ENCODE results near the gene NT5C3A. TPM values are rescaled to one million over a fixed set of nuclear protein-coding genes. Genes with fewer than 3 reads are reported as not detected.

NT5C3A gene
- total and polyA plus RNA-seq, 2 of the 13 experiments (the other 11 are each of a cell fraction or from before 2014, with no cell fraction given): 16.9 to 34.0 TPM

DNA sequence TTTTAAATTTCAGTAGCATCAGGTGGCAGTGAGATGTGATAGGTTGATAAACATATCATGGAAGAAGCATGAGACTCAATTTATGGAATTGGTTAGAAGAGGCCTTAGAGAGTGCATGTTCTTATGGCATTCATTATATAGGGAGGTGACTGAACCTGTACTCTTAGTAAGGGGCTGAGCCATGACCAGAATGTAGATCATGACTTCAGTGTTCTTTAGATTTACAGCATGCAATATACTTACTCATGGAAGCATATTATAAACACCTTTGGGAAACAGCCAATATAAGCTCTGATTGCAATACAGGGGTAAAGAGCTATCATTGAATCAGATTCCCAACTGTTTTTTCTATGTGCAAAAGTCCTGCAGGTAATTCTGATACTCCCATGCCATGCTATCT, 50.2 kb downstream of the NT5C3A start:
- no peak for DNase-seq (ENCODE audit: low spot score)
- intact Hi-C loops (cut with micrococcal nuclease; ENCODE audit: unreplicated experiment) (no loop called here), in situ Hi-C loops (cut with HindIII; ENCODE audit: extremely low pct_ligation_motif_present, low pct_unique_long_range_greater_than_20kb) (no loop called here)
- Histone ChIP-seq H3K36me3 (replicated peaks in 1 of 2; ENCODE audit: control insufficient read depth in 1 of 2, insufficient read depth in 2 of 2, low read length in 2 of 2) (peaks cover 5 to 23% of the 10 kb centered on the region in 2 experiments; a peak in 4 of 5 replicates), H3K79me2 (ENCODE audit: insufficient read depth, low read length) (no peaks in the 10 kb centered on the region), H3K4me2 (ENCODE audit: low read depth, low read length) (no peak overlapping the region), H3K4me3 (replicated peaks in 1 of 3; ENCODE audit: insufficient read depth in 1 of 3, low read depth in 2 of 3, low read length in 3 of 3) (no peak overlapping the region), H3K4me1 (ENCODE audit: insufficient read depth, low read length) (no peaks in the 10 kb centered on the region), H3K27me3 (ENCODE audit: control insufficient read depth in 1 of 2, insufficient read depth in 2 of 2, low read length in 2 of 2) (no peaks in the 10 kb centered on the region), H2AFZ (ENCODE audit: low read length) (no peak overlapping the region), H3K27ac (ENCODE audit: extremely low read length, insufficient read depth, low read length) (no peak overlapping the region), H3K9ac (ENCODE audit: insufficient read depth, low read depth, low read length) (no peak overlapping the region), H4K20me1 (ENCODE audit: insufficient read depth, low read length) (no peaks in the 10 kb centered on the region), H3K9me3 (ENCODE audit: low read length) (no peaks in the 10 kb centered on the region)
- no peak for FAIRE-seq
- ATAC-seq: no peak
- TF ChIP-seq MZF1 (CRISPR knock-in tag; IDR thresholded peaks at IDR 0.05; ENCODE audit: borderline replicate concordance): no peak
- TF ChIP-seq, protein P1, sequence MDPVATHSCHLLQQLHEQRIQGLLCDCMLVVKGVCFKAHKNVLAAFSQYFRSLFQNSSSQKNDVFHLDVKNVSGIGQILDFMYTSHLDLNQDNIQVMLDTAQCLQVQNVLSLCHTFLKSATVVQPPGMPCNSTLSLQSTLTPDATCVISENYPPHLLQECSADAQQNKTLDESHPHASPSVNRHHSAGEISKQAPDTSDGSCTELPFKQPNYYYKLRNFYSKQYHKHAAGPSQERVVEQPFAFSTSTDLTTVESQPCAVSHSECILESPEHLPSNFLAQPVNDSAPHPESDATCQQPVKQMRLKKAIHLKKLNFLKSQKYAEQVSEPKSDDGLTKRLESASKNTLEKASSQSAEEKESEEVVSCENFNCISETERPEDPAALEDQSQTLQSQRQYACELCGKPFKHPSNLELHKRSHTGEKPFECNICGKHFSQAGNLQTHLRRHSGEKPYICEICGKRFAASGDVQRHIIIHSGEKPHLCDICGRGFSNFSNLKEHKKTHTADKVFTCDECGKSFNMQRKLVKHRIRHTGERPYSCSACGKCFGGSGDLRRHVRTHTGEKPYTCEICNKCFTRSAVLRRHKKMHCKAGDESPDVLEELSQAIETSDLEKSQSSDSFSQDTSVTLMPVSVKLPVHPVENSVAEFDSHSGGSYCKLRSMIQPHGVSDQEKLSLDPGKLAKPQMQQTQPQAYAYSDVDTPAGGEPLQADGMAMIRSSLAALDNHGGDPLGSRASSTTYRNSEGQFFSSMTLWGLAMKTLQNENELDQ (CRISPR knock-in tag; IDR thresholded peaks at IDR 0.05; ENCODE audit: borderline replicate concordance): no peak
- TF ChIP-seq, protein P2, sequence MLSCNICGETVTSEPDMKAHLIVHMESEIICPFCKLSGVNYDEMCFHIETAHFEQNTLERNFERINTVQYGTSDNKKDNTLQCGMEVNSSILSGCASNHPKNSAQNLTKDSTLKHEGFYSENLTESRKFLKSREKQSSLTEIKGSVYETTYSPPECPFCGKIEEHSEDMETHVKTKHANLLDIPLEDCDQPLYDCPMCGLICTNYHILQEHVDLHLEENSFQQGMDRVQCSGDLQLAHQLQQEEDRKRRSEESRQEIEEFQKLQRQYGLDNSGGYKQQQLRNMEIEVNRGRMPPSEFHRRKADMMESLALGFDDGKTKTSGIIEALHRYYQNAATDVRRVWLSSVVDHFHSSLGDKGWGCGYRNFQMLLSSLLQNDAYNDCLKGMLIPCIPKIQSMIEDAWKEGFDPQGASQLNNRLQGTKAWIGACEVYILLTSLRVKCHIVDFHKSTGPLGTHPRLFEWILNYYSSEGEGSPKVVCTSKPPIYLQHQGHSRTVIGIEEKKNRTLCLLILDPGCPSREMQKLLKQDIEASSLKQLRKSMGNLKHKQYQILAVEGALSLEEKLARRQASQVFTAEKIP (CRISPR knock-in tag; IDR thresholded peaks at IDR 0.05; ENCODE audit: borderline replicate concordance): no peak
- ChIA-PET POLR2A (no interaction called here), CTCF (ENCODE audit: low intra/inter-chr PET ratio, low total read pairs) (no interaction called here)
- no TSS peak for BruUV-seq (replicated peaks)

DNA sequence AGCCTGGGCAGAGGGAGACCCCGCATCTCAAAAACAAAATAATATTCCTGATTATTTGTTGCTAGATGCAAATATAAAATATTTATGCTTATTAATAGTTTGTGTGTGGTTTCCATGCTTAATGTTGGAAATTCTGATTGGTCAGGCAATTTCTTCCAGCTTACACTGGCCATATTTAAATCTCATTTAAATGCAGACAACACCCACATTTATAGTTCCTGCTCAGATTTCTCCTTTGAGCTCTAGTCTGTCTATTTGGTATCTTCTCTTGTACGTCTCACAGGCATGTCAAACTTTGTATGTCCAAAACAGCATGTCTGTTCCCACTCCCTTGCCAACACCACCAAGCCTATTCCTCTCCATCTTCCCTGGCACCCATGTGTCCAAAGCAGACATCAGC, 52.8 kb downstream of the NT5C3A start:
- no TSS peak for BruUV-seq (replicated peaks)
- H4K20me1 ChIP-seq (ENCODE audit: insufficient read depth, low read length): no peaks in the 10 kb centered on the region
- FAIRE-seq (no peak), DNase-seq (ENCODE audit: low spot score) (no peak), ATAC-seq (no peak)
- no peak overlapping the region for H3K4me2 ChIP-seq (ENCODE audit: low read depth, low read length)
- H3K27ac ChIP-seq (ENCODE audit: extremely low read length, insufficient read depth, low read length): no peak overlapping the region
- in situ Hi-C loops (cut with HindIII; ENCODE audit: extremely low pct_ligation_motif_present, low pct_unique_long_range_greater_than_20kb): no loop called here
- no peak overlapping the region for H3K4me3 ChIP-seq (replicated peaks in 1 of 3; ENCODE audit: insufficient read depth in 1 of 3, low read depth in 2 of 3, low read length in 3 of 3)
- 100% methylated on average over 2 of the region's 2 CpGs for whole genome bisulfite sequencing (ENCODE audit: low lambda C conversion rate)
- H3K79me2 ChIP-seq (ENCODE audit: insufficient read depth, low read length): no peaks in the 10 kb centered on the region
- CTCF ChIA-PET (ENCODE audit: low intra/inter-chr PET ratio, low total read pairs): no interaction called here
- POLR2A ChIA-PET: no interaction called here
- no peak overlapping the region for H2AFZ ChIP-seq (ENCODE audit: low read length)
- TF ChIP-seq GTF2F1 (IDR thresholded peaks at IDR 0.05; ENCODE audit: low read length) (no peak), ZNF10 (CRISPR knock-in tag; IDR thresholded peaks at IDR 0.05; ENCODE audit: borderline replicate concordance, low read depth) (no peak), KLF15 (CRISPR knock-in tag; IDR thresholded peaks at IDR 0.05; ENCODE audit: borderline replicate concordance) (no peak), MTF2 (CRISPR knock-in tag; IDR thresholded peaks at IDR 0.05; ENCODE audit: borderline replicate concordance) (no peak), MAFG (CRISPR knock-in tag; IDR thresholded peaks at IDR 0.05) (no peak), FOXA1 (IDR thresholded peaks at IDR 0.05) (no peak), FOXA1 (CRISPR knock-in tag; IDR thresholded peaks at IDR 0.05) (no peak), ZNF564 (CRISPR knock-in tag; IDR thresholded peaks at IDR 0.05) (no peak), SP1 (IDR thresholded peaks at IDR 0.05) (no peak), SP1 (CRISPR knock-in tag; IDR thresholded peaks at IDR 0.05) (no peak), JUND (CRISPR knock-in tag; IDR thresholded peaks at IDR 0.05) (no peak)
- H3K36me3 ChIP-seq (replicated peaks in 1 of 2; ENCODE audit: control insufficient read depth in 1 of 2, insufficient read depth in 2 of 2, low read length in 2 of 2): peaks cover 2 to 9% of the 10 kb centered on the region in 2 experiments; a peak in 4 of 5 replicates
- no peak overlapping the region for H3K9ac ChIP-seq (ENCODE audit: insufficient read depth, low read depth, low read length)
- intact Hi-C loops (cut with micrococcal nuclease; ENCODE audit: unreplicated experiment): no loop called here
- no peaks in the 10 kb centered on the region for H3K27me3 ChIP-seq (ENCODE audit: control insufficient read depth in 1 of 2, insufficient read depth in 2 of 2, low read length in 2 of 2)
- no peaks in the 10 kb centered on the region for H3K4me1 ChIP-seq (ENCODE audit: insufficient read depth, low read length)
- no peaks in the 10 kb centered on the region for H3K9me3 ChIP-seq (ENCODE audit: low read length)

Measured in HepG2 (cell line).